ENCODE results near the gene TFAM.

TFAM gene

GRCh38 chr10:58373442-58373827, 11.8 kb upstream of the TFAM start:
- H3K27ac ChIP-seq: no peak overlapping the region
- no peak for TF ChIP-seq CTCF (conservative IDR thresholded peaks at IDR 0.05)

DNA sequence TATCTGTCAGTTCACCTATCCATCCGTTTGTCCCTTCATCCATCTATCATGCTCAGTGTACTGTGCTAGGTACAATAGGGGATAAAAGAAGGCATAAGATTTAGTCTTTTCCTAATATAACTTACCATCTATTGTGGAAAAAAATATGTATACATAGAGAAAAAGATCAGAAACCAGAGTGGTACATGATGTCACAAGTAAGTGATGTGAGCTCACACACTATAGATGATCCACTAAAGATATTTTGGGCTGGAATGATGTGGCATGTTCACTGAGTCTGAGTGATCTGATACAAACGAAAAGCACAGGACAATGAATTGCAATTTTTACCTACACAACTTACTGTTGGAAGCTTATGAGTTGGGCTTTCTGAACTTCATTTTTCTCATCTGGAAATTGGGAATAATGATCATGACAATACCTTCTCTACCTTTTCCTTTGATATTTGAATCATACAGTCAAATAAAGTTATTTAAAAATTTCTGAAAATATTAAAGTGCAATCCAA, 2.7 kb upstream of the TFAM start:
- no peak overlapping the region for H3K27ac ChIP-seq
- TF ChIP-seq CTCF (conservative IDR thresholded peaks at IDR 0.05): no peak

GRCh38 chr10:58384095-58384494, 1.1 kb upstream of the TFAM start:
- H3K27ac ChIP-seq: peak overlapping the region; percentile 88
- no peak for TF ChIP-seq CTCF (conservative IDR thresholded peaks at IDR 0.05)

GRCh38 chr10:58384544-58384998, 639 bp upstream of the TFAM start:
- TF ChIP-seq CTCF (conservative IDR thresholded peaks at IDR 0.05): no peak
- peak overlapping the region; percentile 88 for H3K27ac ChIP-seq

- TF ChIP-seq CTCF (conservative IDR thresholded peaks at IDR 0.05): no peak
These were observed 538 bp downstream of the TFAM start for GRCh38 chr10:58385784-58386112.

DNA sequence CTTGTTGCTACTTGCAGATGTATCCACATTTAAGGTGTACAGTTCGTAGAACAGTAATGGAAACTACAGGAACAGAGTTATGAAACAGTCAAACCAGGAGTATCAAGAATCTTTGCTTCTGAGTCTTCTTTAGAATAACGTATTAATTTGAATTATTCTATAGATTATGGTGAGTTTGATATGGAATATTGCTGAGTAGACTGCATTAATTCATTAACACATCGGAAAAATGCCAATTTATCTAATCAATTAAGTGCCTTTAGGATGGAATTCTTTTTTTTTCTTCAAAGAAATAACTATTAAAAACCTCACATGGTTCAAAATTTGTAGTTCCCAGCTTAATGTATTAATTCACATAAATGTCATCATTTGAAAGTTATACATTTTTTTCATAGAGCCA, 3.8 kb downstream of the TFAM start:
- no peak for TF ChIP-seq CTCF (conservative IDR thresholded peaks at IDR 0.05)
- H3K27ac ChIP-seq: no peak overlapping the region

More at GRCh38 chr10:58385784-58386112, 538 bp downstream of the TFAM start:
- peak overlapping the region; percentile 88 for H3K27ac ChIP-seq

GRCh38 chr10:58393317-58393716, 8.1 kb downstream of the TFAM start:
- H3K27ac ChIP-seq: no peak overlapping the region
- TF ChIP-seq CTCF (conservative IDR thresholded peaks at IDR 0.05): peak; percentile 19; the same call in 1 of the 2 replicates

All from VCaP (cell line).